ENCODE measurements around the gene JAG1.

- TF ChIP-seq, protein P1, sequence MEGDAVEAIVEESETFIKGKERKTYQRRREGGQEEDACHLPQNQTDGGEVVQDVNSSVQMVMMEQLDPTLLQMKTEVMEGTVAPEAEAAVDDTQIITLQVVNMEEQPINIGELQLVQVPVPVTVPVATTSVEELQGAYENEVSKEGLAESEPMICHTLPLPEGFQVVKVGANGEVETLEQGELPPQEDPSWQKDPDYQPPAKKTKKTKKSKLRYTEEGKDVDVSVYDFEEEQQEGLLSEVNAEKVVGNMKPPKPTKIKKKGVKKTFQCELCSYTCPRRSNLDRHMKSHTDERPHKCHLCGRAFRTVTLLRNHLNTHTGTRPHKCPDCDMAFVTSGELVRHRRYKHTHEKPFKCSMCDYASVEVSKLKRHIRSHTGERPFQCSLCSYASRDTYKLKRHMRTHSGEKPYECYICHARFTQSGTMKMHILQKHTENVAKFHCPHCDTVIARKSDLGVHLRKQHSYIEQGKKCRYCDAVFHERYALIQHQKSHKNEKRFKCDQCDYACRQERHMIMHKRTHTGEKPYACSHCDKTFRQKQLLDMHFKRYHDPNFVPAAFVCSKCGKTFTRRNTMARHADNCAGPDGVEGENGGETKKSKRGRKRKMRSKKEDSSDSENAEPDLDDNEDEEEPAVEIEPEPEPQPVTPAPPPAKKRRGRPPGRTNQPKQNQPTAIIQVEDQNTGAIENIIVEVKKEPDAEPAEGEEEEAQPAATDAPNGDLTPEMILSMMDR (IDR thresholded peaks at IDR 0.05): no peak
- no peak for TF ChIP-seq POLR2A (IDR thresholded peaks at IDR 0.05)
Observed at GRCh38 chr20:10706460-10706811, 32.6 kb upstream of the JAG1 start.
